ENCODE results near the gene ATP5F1B. TPM values are rescaled to one million over a fixed set of nuclear protein-coding genes. Genes with fewer than 3 reads are reported as not detected.
A peak's percentile ranks its signal among the peaks of the same experiment; 100 is the strongest.

ATP5F1B gene
- total RNA-seq = 680 TPM
- polyA plus RNA-seq = 263 TPM
- long read RNA-seq, donor 1, transcript ATP5F1B-208 (2 exons, 457 nt) = minor isoform, 9 of 65 reads
- long read RNA-seq, donor 1, transcript ATP5F1B-201 (10 exons, 1,839 nt) = major isoform, 26 of 65 reads
- long read RNA-seq, donor 1, partial matches to known transcripts = 30 of 65 reads
- long read RNA-seq, donor 1, other reads (novel, unspliced or antisense) = 0 of 65 reads
- long read RNA-seq, donor 2 = 0 reads
- long read RNA-seq, donor 3, transcript ATP5F1B-201 (10 exons, 1,839 nt) = major isoform, 306 of 1,094 reads
- long read RNA-seq, donor 3, transcript ATP5F1B-208 (2 exons, 457 nt) = minor isoform, 56 of 1,094 reads
- long read RNA-seq, donor 3, partial matches to known transcripts = 706 of 1,094 reads
- long read RNA-seq, donor 3, other reads (novel, unspliced or antisense) = 23 of 1,094 reads
- long read RNA-seq, donor 4, transcript ATP5F1B-201 (10 exons, 1,839 nt) = major isoform, 117 of 330 reads
- long read RNA-seq, donor 4, transcript ATP5F1B-208 (2 exons, 457 nt) = minor isoform, 23 of 330 reads
- long read RNA-seq, donor 4, partial matches to known transcripts = 188 of 330 reads
- long read RNA-seq, donor 4, other reads (novel, unspliced or antisense) = 0 of 330 reads
- long read RNA-seq, donor 5, transcript ATP5F1B-206 (3 exons, 863 nt) = minor isoform, 5 of 1,018 reads
- long read RNA-seq, donor 5, transcript ATP5F1B-201 (10 exons, 1,839 nt) = major isoform, 322 of 1,018 reads
- long read RNA-seq, donor 5, transcript ATP5F1B-208 (2 exons, 457 nt) = minor isoform, 39 of 1,018 reads
- long read RNA-seq, donor 5, partial matches to known transcripts = 626 of 1,018 reads
- long read RNA-seq, donor 5, other reads (novel, unspliced or antisense) = 26 of 1,018 reads
- long read RNA-seq, donor 6, transcript ATP5F1B-201 (10 exons, 1,839 nt) = major isoform, 142 of 577 reads
- long read RNA-seq, donor 6, transcript ATP5F1B-208 (2 exons, 457 nt) = minor isoform, 27 of 577 reads
- long read RNA-seq, donor 6, partial matches to known transcripts = 407 of 577 reads
- long read RNA-seq, donor 6, other reads (novel, unspliced or antisense) = 0 of 577 reads
- long read RNA-seq, donor 7, transcript ATP5F1B-208 (2 exons, 457 nt) = minor isoform, 46 of 654 reads
- long read RNA-seq, donor 7, transcript ATP5F1B-201 (10 exons, 1,839 nt) = major isoform, 271 of 654 reads
- long read RNA-seq, donor 7, partial matches to known transcripts = 327 of 654 reads
- long read RNA-seq, donor 7, other reads (novel, unspliced or antisense) = 8 of 654 reads
- long read RNA-seq, donor 8, transcript ATP5F1B-206 (3 exons, 863 nt) = minor isoform, 5 of 236 reads
- long read RNA-seq, donor 8, transcript ATP5F1B-208 (2 exons, 457 nt) = minor isoform, 9 of 236 reads
- long read RNA-seq, donor 8, transcript ATP5F1B-201 (10 exons, 1,839 nt) = major isoform, 76 of 236 reads
- long read RNA-seq, donor 8, partial matches to known transcripts = 146 of 236 reads
- long read RNA-seq, donor 8, other reads (novel, unspliced or antisense) = 0 of 236 reads
- long read RNA-seq, donor 9, transcript ATP5F1B-208 (2 exons, 457 nt) = minor isoform, 21 of 377 reads
- long read RNA-seq, donor 9, transcript ATP5F1B-201 (10 exons, 1,839 nt) = major isoform, 130 of 377 reads
- long read RNA-seq, donor 9, partial matches to known transcripts = 223 of 377 reads
- long read RNA-seq, donor 9, other reads (novel, unspliced or antisense) = 0 of 377 reads
- long read RNA-seq, donor 10, transcript ATP5F1B-208 (2 exons, 457 nt) = minor isoform, 27 of 489 reads
- long read RNA-seq, donor 10, transcript ATP5F1B-201 (10 exons, 1,839 nt) = major isoform, 186 of 489 reads
- long read RNA-seq, donor 10, partial matches to known transcripts = 266 of 489 reads
- long read RNA-seq, donor 10, other reads (novel, unspliced or antisense) = 6 of 489 reads

- Histone ChIP-seq H3K4me1 (ENCODE audit: control insufficient read depth in 2 of 2, insufficient read depth in 2 of 2, low read length in 2 of 2) (peaks cover 13 to 20% of the 10 kb centered on the region in 2 donors), H3K36me3 (ENCODE audit: control insufficient read depth in 2 of 2, insufficient read depth in 2 of 2, low read length in 1 of 2) (peaks cover 26 to 41% of the 10 kb centered on the region in 2 donors), H3K27me3 (ENCODE audit: control insufficient read depth in 2 of 2, insufficient read depth in 1 of 2, low read length in 1 of 2) (no peaks in the 10 kb centered on the region), H3K4me3 (ENCODE audit: low read length in 2 of 2) (peak within 1 kb of the TSS; percentile 93 to 95), H3K27ac (ENCODE audit: low read depth in 1 of 2, low read length in 1 of 2) (peak within 1 kb of the TSS; percentile 91 to 95), H3K9me3 (ENCODE audit: control insufficient read depth in 2 of 2, insufficient read depth in 1 of 2, low read length in 1 of 2) (peaks cover 0 to 7% of the 10 kb centered on the region in 2 donors)
- WGBS = 4% methylated on average over 39 of the region's 39 CpGs
- peak; percentile 92 to 100 (median 97) for DNase-seq (ENCODE audit: low read depth in 6 of 9, low spot score in 9 of 9)
These were observed at the start of gene ATP5F1B for GRCh38 chr12:56645717-56646446. ATP5F1B (minus strand) TSS chr12:56645984; CDS start chr12:56645963, 21 bp downstream.

- H3K27me3 ChIP-seq (ENCODE audit: control insufficient read depth in 2 of 2, insufficient read depth in 1 of 2, low read length in 1 of 2) = no peaks in the 10 kb centered on the region
- no peak for DNase-seq (ENCODE audit: low read depth in 6 of 9, low spot score in 9 of 9)
- WGBS = 95% methylated on average over 5 of the region's 5 CpGs
These were observed 48.4 kb upstream of the ATP5F1B start for GRCh38 chr12:56694161-56694560.

GRCh38 chr12:56688846-56689109 is 43.0 kb upstream of the ATP5F1B start:
- no peaks in the 10 kb centered on the region for H3K9me3 ChIP-seq (ENCODE audit: control insufficient read depth in 2 of 2, insufficient read depth in 1 of 2, low read length in 1 of 2)
- 1% methylated on average over 7 of the region's 7 CpGs for WGBS
- peak overlapping the region; percentile 98 to 99 for H3K27ac ChIP-seq (ENCODE audit: low read depth in 1 of 2, low read length in 1 of 2)
- peaks cover 0 to 11% of the 10 kb centered on the region in 2 donors for H3K36me3 ChIP-seq (ENCODE audit: control insufficient read depth in 2 of 2, insufficient read depth in 2 of 2, low read length in 1 of 2)
- peaks cover 15 to 35% of the 10 kb centered on the region in 2 donors for H3K4me1 ChIP-seq (ENCODE audit: control insufficient read depth in 2 of 2, insufficient read depth in 2 of 2, low read length in 2 of 2)
- peak overlapping the region; percentile 78 to 88 for H3K4me3 ChIP-seq (ENCODE audit: low read length in 2 of 2)
- H3K27me3 ChIP-seq (ENCODE audit: control insufficient read depth in 2 of 2, insufficient read depth in 1 of 2, low read length in 1 of 2) = no peaks in the 10 kb centered on the region
- no peak for DNase-seq (ENCODE audit: low read depth in 6 of 9, low spot score in 9 of 9)

More at GRCh38 chr12:56694161-56694560, 48.4 kb upstream of the ATP5F1B start:
- Histone ChIP-seq H3K36me3 (ENCODE audit: control insufficient read depth in 2 of 2, insufficient read depth in 2 of 2, low read length in 1 of 2) (no peaks in the 10 kb centered on the region), H3K4me3 (ENCODE audit: low read length in 2 of 2) (no peak overlapping the region), H3K4me1 (ENCODE audit: control insufficient read depth in 2 of 2, insufficient read depth in 2 of 2, low read length in 2 of 2) (peaks cover 2 to 8% of the 10 kb centered on the region in 2 donors), H3K27ac (ENCODE audit: low read depth in 1 of 2, low read length in 1 of 2) (no peak overlapping the region), H3K9me3 (ENCODE audit: control insufficient read depth in 2 of 2, insufficient read depth in 1 of 2, low read length in 1 of 2) (no peaks in the 10 kb centered on the region)

GRCh38 chr12:56688129-56688845 is 42.5 kb upstream of the ATP5F1B start, which contains the start of gene PTGES3:
PTGES3 (minus strand) TSS chr12:56688284; CDS start chr12:56687999, 285 bp downstream.
- Histone ChIP-seq H3K4me1 (ENCODE audit: control insufficient read depth in 2 of 2, insufficient read depth in 2 of 2, low read length in 2 of 2) (peaks cover 15 to 37% of the 10 kb centered on the region in 2 donors), H3K4me3 (ENCODE audit: low read length in 2 of 2) (peak within 1 kb of the TSS; percentile 78 to 88)
- WGBS = under 1% methylated on average over 64 of the region's 64 CpGs

GRCh38 chr12:56687223-56688128 is 41.7 kb upstream of the ATP5F1B start:
- Histone ChIP-seq H3K4me1 (ENCODE audit: control insufficient read depth in 2 of 2, insufficient read depth in 2 of 2, low read length in 2 of 2) (peaks cover 15 to 43% of the 10 kb centered on the region in 2 donors), H3K4me3 (ENCODE audit: low read length in 2 of 2) (peak overlapping the region; percentile 78 to 88), H3K36me3 (ENCODE audit: control insufficient read depth in 2 of 2, insufficient read depth in 2 of 2, low read length in 1 of 2) (peaks cover 2 to 19% of the 10 kb centered on the region in 2 donors), H3K27ac (ENCODE audit: low read depth in 1 of 2, low read length in 1 of 2) (peak overlapping the region; percentile 99), H3K27me3 (ENCODE audit: control insufficient read depth in 2 of 2, insufficient read depth in 1 of 2, low read length in 1 of 2) (no peaks in the 10 kb centered on the region), H3K9me3 (ENCODE audit: control insufficient read depth in 2 of 2, insufficient read depth in 1 of 2, low read length in 1 of 2) (no peaks in the 10 kb centered on the region)
- under 1% methylated on average over 62 of the region's 62 CpGs for WGBS
- DNase-seq (ENCODE audit: low read depth in 6 of 9, low spot score in 9 of 9) = peak; percentile 34 to 76 (median 56)

More at GRCh38 chr12:56688129-56688845, 42.5 kb upstream of the ATP5F1B start, which contains the start of gene PTGES3:
- Histone ChIP-seq H3K36me3 (ENCODE audit: control insufficient read depth in 2 of 2, insufficient read depth in 2 of 2, low read length in 1 of 2) (peaks cover 0 to 12% of the 10 kb centered on the region in 2 donors), H3K9me3 (ENCODE audit: control insufficient read depth in 2 of 2, insufficient read depth in 1 of 2, low read length in 1 of 2) (no peaks in the 10 kb centered on the region), H3K27ac (ENCODE audit: low read depth in 1 of 2, low read length in 1 of 2) (peak within 1 kb of the TSS; percentile 99), H3K27me3 (ENCODE audit: control insufficient read depth in 2 of 2, insufficient read depth in 1 of 2, low read length in 1 of 2) (no peaks in the 10 kb centered on the region)
- DNase-seq (ENCODE audit: low read depth in 6 of 9, low spot score in 9 of 9) = peak; percentile 90 to 99 (median 98)

- Histone ChIP-seq H3K4me1 (ENCODE audit: control insufficient read depth in 2 of 2, insufficient read depth in 2 of 2, low read length in 2 of 2) (peaks cover 16 to 47% of the 10 kb centered on the region in 2 donors), H3K4me3 (ENCODE audit: low read length in 2 of 2) (peak overlapping the region; percentile 33 to 88)
- peak in 1 of 9 donors; percentile 25 for DNase-seq (ENCODE audit: low read depth in 6 of 9, low spot score in 9 of 9)
These were observed 39.1 kb upstream of the ATP5F1B start for GRCh38 chr12:56684745-56685359.

More at GRCh38 chr12:56684745-56685359, 39.1 kb upstream of the ATP5F1B start:
- Histone ChIP-seq H3K36me3 (ENCODE audit: control insufficient read depth in 2 of 2, insufficient read depth in 2 of 2, low read length in 1 of 2) (peaks cover 18 to 41% of the 10 kb centered on the region in 2 donors), H3K27ac (ENCODE audit: low read depth in 1 of 2, low read length in 1 of 2) (peak overlapping the region in 1 of 2 donors; percentile 78), H3K9me3 (ENCODE audit: control insufficient read depth in 2 of 2, insufficient read depth in 1 of 2, low read length in 1 of 2) (peaks cover 0 to 3% of the 10 kb centered on the region in 2 donors), H3K27me3 (ENCODE audit: control insufficient read depth in 2 of 2, insufficient read depth in 1 of 2, low read length in 1 of 2) (no peaks in the 10 kb centered on the region)
- WGBS = 48% methylated on average over 8 of the region's 8 CpGs
